HG03342 (cell line): ENCODE measurements around the gene SRPX2.

Experiments
- ATAC-seq: cut with Tn5 transposase; IDR thresholded peaks from one replicate; pipeline ENCODE4 v1.9.1; 2021; ENCODE audit warnings: mild to moderate bottlenecking, moderate library complexity; ENCODE audit not compliant: unreplicated experiment

The SRPX2 gene

GRCh38 chrX:100643956-100644860, at the start of gene SRPX2:
SRPX2 (plus strand) TSS chrX:100644199; CDS start chrX:100646323, 2,124 bp downstream.
- ATAC-seq, result peak; percentile 76

DNA sequence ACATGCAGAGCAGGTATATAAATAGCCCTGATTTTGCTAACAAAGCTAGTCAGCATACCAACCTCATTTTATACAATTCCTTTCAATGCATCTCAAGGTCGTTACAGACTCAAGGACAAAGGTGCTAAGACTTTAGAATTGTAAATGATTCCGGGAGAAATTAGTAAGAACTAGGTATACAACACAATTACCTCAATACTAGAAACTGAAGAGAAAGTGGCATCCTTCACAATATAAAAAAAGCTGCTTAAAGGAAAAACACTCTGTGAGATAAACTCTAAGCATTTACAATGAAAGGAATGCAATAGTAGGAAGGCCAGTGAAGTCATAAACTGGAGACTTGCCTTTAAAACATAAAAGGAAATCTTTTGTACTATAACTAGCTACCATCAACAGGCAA, 47.4 kb upstream of the SRPX2 start:
- no peak for ATAC-seq

- no peak for ATAC-seq
Measured at GRCh38 chrX:100599456-100599855, 44.5 kb upstream of the SRPX2 start.

GRCh38 chrX:100600340-100600739, 43.7 kb upstream of the SRPX2 start:
- no peak for ATAC-seq

DNA sequence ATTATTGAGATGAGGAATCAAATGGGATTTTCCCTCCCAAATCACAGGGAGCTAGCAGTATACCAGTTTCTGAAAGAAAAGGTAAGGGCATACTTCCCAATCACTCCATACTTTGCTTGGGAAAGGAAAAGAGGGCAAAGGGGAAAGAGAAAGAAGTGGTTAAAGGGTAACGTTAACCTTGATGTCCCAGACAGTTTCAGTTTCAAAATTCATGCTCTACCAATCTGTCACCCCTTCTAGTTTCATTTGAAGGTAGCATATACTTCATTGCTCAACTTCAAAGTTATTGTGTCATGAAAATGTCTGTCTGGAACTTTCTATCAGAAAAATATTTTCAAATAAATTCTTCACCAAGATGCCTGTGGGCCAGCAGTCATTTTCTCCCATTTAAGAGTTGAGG, 43.2 kb upstream of the SRPX2 start:
- peak; percentile 86 for ATAC-seq

- ATAC-seq, result peak; percentile 73
Measured at GRCh38 chrX:100606753-100607152, 37.2 kb upstream of the SRPX2 start.

DNA sequence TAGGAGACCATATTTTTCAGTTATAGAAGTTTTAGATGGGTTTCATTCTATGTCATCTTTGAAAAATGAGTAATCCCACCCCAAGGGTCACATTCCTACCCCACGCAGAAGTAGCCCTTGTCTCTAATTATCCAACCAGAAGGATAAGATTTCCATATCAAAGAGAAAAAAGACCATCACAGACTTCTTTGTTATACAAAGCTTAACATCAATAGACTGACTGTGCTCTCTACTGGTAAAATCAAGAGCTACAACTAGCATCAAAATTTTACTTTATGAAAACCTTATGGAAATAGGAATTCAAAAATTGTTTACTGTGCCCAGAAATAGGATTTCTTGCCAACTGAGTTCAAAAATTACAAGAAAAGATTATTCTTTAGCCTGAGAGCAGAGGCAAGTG, 34.4 kb upstream of the SRPX2 start:
- ATAC-seq, result no peak

DNA sequence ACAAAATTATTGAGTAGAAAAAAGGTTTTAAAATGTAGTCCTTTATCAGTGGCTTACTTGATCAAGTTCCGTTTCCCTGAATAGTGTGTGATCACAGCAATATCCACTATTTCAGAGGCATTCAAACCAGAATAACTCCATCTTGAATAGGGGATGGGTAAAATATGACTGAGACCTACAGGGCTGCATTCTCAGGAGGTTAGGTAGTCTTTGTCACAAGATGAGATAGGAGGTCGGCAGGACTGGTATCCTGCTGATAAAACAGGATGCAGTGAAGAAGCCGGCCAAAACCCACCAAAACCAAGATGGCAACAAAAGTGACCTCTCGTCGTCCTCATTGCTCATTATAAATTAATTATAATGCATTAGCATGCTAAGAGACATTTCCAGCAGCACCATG, 32.0 kb upstream of the SRPX2 start:
- ATAC-seq, result no peak

DNA sequence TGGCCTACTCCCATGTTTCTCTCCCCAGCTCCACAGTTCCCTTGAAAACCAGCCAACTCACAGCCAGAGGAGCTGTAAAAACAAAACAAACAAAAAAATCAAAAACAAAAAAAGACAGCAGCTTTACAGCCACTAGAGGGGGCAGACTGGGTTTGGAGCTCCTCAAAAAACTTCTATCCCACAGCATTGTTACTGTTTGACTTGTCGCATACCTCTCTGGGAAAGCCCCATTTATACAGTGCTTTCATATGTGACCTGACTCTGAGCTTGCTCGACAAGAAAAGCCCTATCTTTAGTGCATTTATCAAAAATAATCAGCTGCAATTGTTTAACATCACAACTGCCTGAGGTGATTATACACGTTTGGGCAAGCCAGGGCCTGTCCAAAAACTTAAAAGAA, 29.0 kb upstream of the SRPX2 start:
- peak; percentile 100 for ATAC-seq

DNA sequence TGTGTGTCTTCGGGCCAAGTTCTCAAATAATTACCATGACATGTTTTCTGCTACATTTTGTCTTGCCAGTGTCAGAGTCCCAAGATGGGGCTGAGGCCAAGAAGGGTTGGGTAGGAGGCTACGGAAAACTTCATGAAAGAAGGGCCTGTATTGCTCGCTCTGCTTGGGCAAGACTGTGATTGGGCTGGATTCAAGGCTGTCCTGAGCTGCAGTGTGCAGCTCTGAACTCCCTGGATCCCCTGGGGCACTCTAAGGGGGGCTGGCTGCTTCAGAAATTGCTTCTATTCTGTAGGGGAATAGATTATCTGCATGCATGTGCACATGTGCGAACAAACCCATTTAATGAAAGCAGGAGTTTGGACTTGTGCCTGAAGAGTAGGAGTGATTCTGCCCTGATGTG, 21.0 kb upstream of the SRPX2 start:
- no peak for ATAC-seq

GRCh38 chrX:100625985-100626491, 18.0 kb upstream of the SRPX2 start:
- peak; percentile 90 for ATAC-seq

GRCh38 chrX:100635040-100635439, 9.0 kb upstream of the SRPX2 start:
- ATAC-seq, result no peak

- ATAC-seq, result no peak
Measured at GRCh38 chrX:100635989-100636320, 8.0 kb upstream of the SRPX2 start.

- ATAC-seq, result peak; percentile 97
Measured at GRCh38 chrX:100636321-100636991, 7.5 kb upstream of the SRPX2 start, which contains the start of gene TSPAN6. TSPAN6 (minus strand) TSS chrX:100636806; CDS start chrX:100636694, 112 bp downstream.

DNA sequence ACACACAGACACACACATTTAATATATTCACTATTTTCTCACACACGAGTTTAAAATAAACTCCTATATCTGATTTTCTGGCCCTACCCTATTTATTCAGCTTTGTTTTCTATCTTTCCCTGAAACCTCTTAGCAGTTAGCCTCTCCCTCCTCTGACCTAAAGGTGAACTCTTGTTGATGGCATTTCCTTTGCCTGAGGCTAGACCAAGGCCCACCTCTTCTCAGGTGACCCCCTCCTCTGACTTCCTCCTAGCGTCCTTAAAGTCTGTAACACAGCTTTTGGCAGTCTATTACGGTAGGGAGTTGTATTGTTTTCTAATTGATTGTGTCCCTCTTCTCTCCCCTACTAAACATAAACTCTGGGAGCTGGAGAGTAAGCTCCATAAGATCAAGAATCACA, 1.7 kb upstream of the SRPX2 start:
- ATAC-seq, result no peak

DNA sequence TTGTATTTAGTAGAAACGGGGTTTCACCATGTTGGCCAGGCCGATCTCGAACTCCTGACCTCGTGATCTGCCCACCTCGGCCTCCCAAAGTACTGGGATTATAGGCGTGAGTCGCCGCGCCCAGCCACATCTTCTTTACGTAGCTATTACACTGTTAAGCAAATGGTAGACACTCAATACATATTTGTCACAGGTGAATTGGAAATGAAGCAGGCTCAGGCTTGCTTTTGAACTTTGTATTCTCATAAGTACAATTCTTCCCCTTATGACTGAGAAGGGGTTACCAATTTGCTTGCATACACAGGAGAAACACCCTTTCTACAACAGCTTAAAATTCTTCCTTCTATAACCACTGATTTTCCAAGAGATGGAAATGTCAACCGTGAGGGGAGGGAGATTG, 787 bp upstream of the SRPX2 start:
- ATAC-seq, result no peak

GRCh38 chrX:100645106-100645505, 1.1 kb downstream of the SRPX2 start:
- ATAC-seq, result no peak

- ATAC-seq, result no peak
Measured at GRCh38 chrX:100647095-100647494, 3.1 kb downstream of the SRPX2 start.

- ATAC-seq, result no peak
Measured at GRCh38 chrX:100647739-100648138, 3.7 kb downstream of the SRPX2 start.

DNA sequence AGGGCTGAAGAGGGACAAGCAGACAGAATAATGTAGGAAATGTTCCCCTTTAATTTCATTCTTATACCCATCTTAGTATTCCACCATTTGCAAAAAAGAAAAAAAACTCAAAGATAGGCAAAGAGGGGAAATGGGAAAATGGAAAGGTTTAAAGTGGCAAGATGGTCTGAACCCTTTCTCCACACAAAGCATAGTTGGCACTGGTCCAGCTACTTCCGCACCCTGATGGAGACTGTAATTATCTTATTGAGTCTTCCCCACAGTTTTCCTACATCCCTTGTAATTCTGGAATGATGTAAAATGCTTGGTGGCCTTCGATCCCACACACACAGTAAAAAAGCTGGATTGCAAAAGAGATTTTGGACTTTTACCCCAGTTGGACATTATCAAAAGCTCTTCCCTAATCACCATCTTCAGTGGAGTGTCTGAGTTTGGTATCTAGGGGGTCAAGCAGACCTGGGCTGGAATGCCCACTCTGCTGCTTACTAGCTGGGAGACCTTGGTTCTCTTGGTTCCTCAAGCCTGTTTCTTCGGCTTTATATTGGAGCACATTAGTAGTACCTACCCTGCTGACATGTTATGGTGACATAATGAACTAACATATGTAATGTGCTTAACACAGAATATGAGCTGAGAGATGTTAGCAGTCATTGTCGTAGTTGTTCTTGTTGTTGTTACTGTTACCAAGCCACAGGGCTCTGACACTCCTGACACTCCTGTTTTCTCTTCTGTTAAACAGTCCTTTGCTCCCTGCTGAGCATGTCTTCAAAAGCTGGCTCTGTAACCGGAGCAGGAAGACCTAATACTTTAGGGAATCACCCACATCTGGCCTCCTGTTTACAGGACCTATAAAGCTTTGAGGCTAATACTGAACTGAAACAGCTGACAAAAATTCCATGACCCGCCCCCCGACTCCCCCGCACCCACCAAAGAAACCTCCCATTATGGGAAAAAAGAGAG, 4.7 kb downstream of the SRPX2 start:
- no peak for ATAC-seq
